Epidermal melanocyte (primary cell): Measurements from ENCODE around the gene MIA.
A peak's percentile ranks its signal among the peaks of the same experiment; 100 is the strongest.
"Not testable (repeated sequence)": the region's sequence is repeated elsewhere in the genome, so short reads cannot be mapped to it uniquely, and the experiment has no call there.

Experiments
- DNase-seq: peaks from one replicate; pipeline ENCODE4 v3.0.0; 2011; ENCODE audit warnings: low spot score; ENCODE audit not compliant: insufficient read length

MIA gene

GRCh38 chr19:40750058-40750873 is 25.1 kb upstream of the MIA start, which contains the start of gene ACTMAP:
Gene ACTMAP, minus strand, starts transcription at chr19:40750477. Its CDS starts 674 bp downstream, at chr19:40749803.
- peak; percentile 99 for DNase-seq

- DNase-seq = peak; percentile 95
Observed at GRCh38 chr19:40750874-40751537, 24.3 kb upstream of the MIA start, which contains the start of gene SNRPA. Gene SNRPA, plus strand, starts transcription at chr19:40751203. Its CDS starts 206 bp downstream, at chr19:40751409.

- DNase-seq = no peak
Observed at GRCh38 chr19:40752257-40752781, 23.0 kb upstream of the MIA start.

- DNase-seq = no peak
Observed at GRCh38 chr19:40754611-40755247, 20.6 kb upstream of the MIA start.

GRCh38 chr19:40755248-40755624 is 20.1 kb upstream of the MIA start:
- no peak for DNase-seq

GRCh38 chr19:40755791-40756190 is 19.5 kb upstream of the MIA start:
- DNase-seq = no peak

- DNase-seq = no peak
Observed at GRCh38 chr19:40756502-40757110, 18.7 kb upstream of the MIA start.

GRCh38 chr19:40758491-40758890 is 16.8 kb upstream of the MIA start:
- DNase-seq = no peak

GRCh38 chr19:40759352-40759751 is 16.0 kb upstream of the MIA start:
- no peak for DNase-seq

GRCh38 chr19:40762754-40763470 is 12.4 kb upstream of the MIA start:
- no peak for DNase-seq

- DNase-seq = no peak
Observed at GRCh38 chr19:40763526-40763925, 11.8 kb upstream of the MIA start.

GRCh38 chr19:40763963-40764362 is 11.4 kb upstream of the MIA start:
- DNase-seq = no peak

GRCh38 chr19:40766385-40766784 is 8.9 kb upstream of the MIA start:
- not testable (repeated sequence) for DNase-seq

- DNase-seq = no peak
Observed at GRCh38 chr19:40768869-40769268, 6.5 kb upstream of the MIA start.

GRCh38 chr19:40771101-40771862 is 4.0 kb upstream of the MIA start:
- not testable (repeated sequence) for DNase-seq

GRCh38 chr19:40775632-40776022 is 306 bp downstream of the MIA start:
- no peak for DNase-seq

- no peak for DNase-seq
Observed at GRCh38 chr19:40776364-40776763, 1.0 kb downstream of the MIA start.

- DNase-seq = peak; percentile 83
Observed at GRCh38 chr19:40776932-40777644, 1.8 kb downstream of the MIA start.

- DNase-seq = no peak
Observed at GRCh38 chr19:40777645-40777936, 2.3 kb downstream of the MIA start.
